Measurements from ENCODE around the gene SMCO2. TPM values are rescaled to one million over a fixed set of nuclear protein-coding genes. Genes with fewer than 3 reads are reported as not detected.

The SMCO2 gene
- total RNA-seq, 3 donors from 2014 or later: not detected

- TF ChIP-seq, protein P1, sequence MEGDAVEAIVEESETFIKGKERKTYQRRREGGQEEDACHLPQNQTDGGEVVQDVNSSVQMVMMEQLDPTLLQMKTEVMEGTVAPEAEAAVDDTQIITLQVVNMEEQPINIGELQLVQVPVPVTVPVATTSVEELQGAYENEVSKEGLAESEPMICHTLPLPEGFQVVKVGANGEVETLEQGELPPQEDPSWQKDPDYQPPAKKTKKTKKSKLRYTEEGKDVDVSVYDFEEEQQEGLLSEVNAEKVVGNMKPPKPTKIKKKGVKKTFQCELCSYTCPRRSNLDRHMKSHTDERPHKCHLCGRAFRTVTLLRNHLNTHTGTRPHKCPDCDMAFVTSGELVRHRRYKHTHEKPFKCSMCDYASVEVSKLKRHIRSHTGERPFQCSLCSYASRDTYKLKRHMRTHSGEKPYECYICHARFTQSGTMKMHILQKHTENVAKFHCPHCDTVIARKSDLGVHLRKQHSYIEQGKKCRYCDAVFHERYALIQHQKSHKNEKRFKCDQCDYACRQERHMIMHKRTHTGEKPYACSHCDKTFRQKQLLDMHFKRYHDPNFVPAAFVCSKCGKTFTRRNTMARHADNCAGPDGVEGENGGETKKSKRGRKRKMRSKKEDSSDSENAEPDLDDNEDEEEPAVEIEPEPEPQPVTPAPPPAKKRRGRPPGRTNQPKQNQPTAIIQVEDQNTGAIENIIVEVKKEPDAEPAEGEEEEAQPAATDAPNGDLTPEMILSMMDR (IDR thresholded peaks at IDR 0.05): no peak
- ATAC-seq (no peak), DNase-seq (no peak)
- Histone ChIP-seq H3K36me3 (ENCODE audit: low read depth) (no peaks in the 10 kb centered on the region), H3K4me1 (ENCODE audit: low read depth) (no peaks in the 10 kb centered on the region), H3K4me3 (no peak overlapping the region), H3K9me3 (no peaks in the 10 kb centered on the region)
- intact Hi-C loops (cut with DNase I, micrococcal nuclease): no loop called here
Observed at GRCh38 chr12:27513155-27513824, 66.8 kb downstream of the SMCO2 start.

DNA sequence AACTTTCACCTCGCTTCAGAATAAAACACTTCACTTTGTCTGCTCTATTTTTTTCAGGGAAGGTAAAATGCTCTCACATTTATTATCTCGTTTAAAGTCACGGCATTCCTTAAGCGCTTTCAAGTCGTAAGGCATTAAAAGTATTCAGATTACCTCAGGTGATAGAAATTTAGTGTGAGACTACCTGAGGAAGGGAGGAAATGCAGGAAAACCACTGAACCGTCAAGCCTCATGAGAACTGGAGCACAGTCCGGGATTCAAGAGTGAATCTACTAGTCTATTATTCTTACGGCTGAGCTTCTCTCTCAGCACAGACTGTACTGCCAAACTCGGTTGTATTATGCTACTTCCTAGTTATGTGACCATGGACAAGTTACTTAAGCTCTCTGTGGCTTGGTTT, 69.1 kb downstream of the SMCO2 start:
- H3K4me1 ChIP-seq (ENCODE audit: low read depth): no peaks in the 10 kb centered on the region
- ATAC-seq (no peak), DNase-seq (no peak)
- intact Hi-C loops (cut with DNase I, micrococcal nuclease): no loop called here
- no peaks in the 10 kb centered on the region for H3K36me3 ChIP-seq (ENCODE audit: low read depth)
- TF ChIP-seq, protein P1 (IDR thresholded peaks at IDR 0.05): no peak
- H3K9me3 ChIP-seq: no peaks in the 10 kb centered on the region
- no peak overlapping the region for H3K4me3 ChIP-seq

GRCh38 chr12:27516625-27517024, 70.1 kb downstream of the SMCO2 start:
- intact Hi-C loops (cut with DNase I, micrococcal nuclease): no loop called here
- Histone ChIP-seq H3K4me1 (ENCODE audit: low read depth) (no peaks in the 10 kb centered on the region), H3K4me3 (no peak overlapping the region), H3K9me3 (no peaks in the 10 kb centered on the region), H3K36me3 (ENCODE audit: low read depth) (no peaks in the 10 kb centered on the region)
- ATAC-seq (no peak), DNase-seq (no peak)
- TF ChIP-seq, protein P1 (IDR thresholded peaks at IDR 0.05): no peak

DNA sequence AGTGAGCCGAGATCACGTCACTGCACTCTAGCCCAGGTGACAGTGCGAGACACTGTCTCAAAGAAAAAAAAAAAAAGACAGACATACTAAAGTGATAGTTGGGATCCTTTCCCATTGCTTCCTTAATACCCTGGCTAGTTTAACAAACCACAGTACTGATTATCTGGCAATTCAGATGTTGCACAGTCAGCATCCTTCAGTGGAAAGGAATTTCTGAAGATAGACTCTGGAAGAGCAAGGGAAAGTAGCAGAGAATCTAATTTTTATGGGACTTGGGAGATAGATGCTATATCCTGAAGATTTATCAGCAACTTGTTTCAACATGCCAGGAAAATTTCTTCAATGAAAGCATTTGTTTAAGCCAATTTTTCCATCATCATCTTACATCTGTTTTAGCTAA, 71.0 kb downstream of the SMCO2 start:
- H3K4me3 ChIP-seq: no peak overlapping the region
- TF ChIP-seq, protein P1 (IDR thresholded peaks at IDR 0.05): no peak
- H3K36me3 ChIP-seq (ENCODE audit: low read depth): no peaks in the 10 kb centered on the region
- DNase-seq (no peak), ATAC-seq (no peak)
- no peaks in the 10 kb centered on the region for H3K4me1 ChIP-seq (ENCODE audit: low read depth)
- intact Hi-C loops (cut with DNase I, micrococcal nuclease): no loop called here
- no peaks in the 10 kb centered on the region for H3K9me3 ChIP-seq

GRCh38 chr12:27517961-27518665, 71.6 kb downstream of the SMCO2 start:
- no peak for ATAC-seq

More at GRCh38 chr12:27517961-27518665, 71.6 kb downstream of the SMCO2 start:
- H3K9me3 ChIP-seq: no peaks in the 10 kb centered on the region
- H3K4me3 ChIP-seq: no peak overlapping the region
- peaks cover 3% of the 10 kb centered on the region for H3K4me1 ChIP-seq (ENCODE audit: low read depth)
- TF ChIP-seq, protein P1 (IDR thresholded peaks at IDR 0.05): no peak
- intact Hi-C loops (cut with DNase I, micrococcal nuclease): no loop called here
- no peaks in the 10 kb centered on the region for H3K36me3 ChIP-seq (ENCODE audit: low read depth)
- DNase-seq: no peak

All from mucosa of descending colon (tissue), 3 donors.